GM12878 (cell line): ENCODE measurements around the gene DNAAF9. TPM values are rescaled to one million over a fixed set of nuclear protein-coding genes. Genes with fewer than 3 reads are reported as not detected.

Source experiments
- BMI1 ChIP-seq: fragments of 450-650 bp; IDR thresholded peaks from 2 replicates; pipeline ENCODE4 v1.6.1; 2016; ENCODE audit warnings: mild to moderate bottlenecking, moderate library complexity, borderline replicate concordance
- EED ChIP-seq: sonication (generic); IDR thresholded peaks from 2 replicates; pipeline ENCODE4 v1.6.1; 2016; ENCODE audit warnings: antibody characterized with exemption, low read depth
- ETV6 ChIP-seq, 2 experiments: fragments of 450-650 bp in 1 of 2; IDR thresholded peaks in 1 of 2; conservative IDR thresholded peaks in 1 of 2; 2 replicates each; pipeline ENCODE4 v1.6.1; 2014; ENCODE audit warnings: antibody characterized with exemption in 1 of 2, borderline replicate concordance in 1 of 2, low read depth in 1 of 2, mild to moderate bottlenecking in 1 of 2, moderate library complexity in 1 of 2
- GABPA ChIP-seq: IDR thresholded peaks from 2 replicates; pipeline ENCODE4 v1.6.1; 2014; ENCODE audit warnings: antibody characterized with exemption, low read depth, mild to moderate bottlenecking, inconsistent platforms
- GATAD2B ChIP-seq: fragments of 450-650 bp; conservative IDR thresholded peaks from 2 replicates; pipeline ENCODE4 v1.6.1; 2017; ENCODE audit warnings: low read depth, mild to moderate bottlenecking, moderate library complexity
- IKZF2 ChIP-seq, 2 experiments: fragments of 450-650 bp; IDR thresholded peaks; 2 replicates each; pipeline ENCODE4 v1.6.1; 2017; ENCODE audit warnings: mild to moderate bottlenecking in 2 of 2, moderate library complexity in 2 of 2
- KDM1A ChIP-seq: fragments of 200-600 bp; sonication (generic); IDR thresholded peaks from 2 replicates; pipeline ENCODE4 v1.6.1; 2016; ENCODE audit warnings: borderline replicate concordance
- NFIC ChIP-seq: IDR thresholded peaks from 2 replicates; pipeline ENCODE4 v1.6.1; 2012; ENCODE audit warnings: low read depth, mild to moderate bottlenecking, inconsistent platforms, low read length, moderate library complexity
- NFYA ChIP-seq: IDR thresholded peaks from 2 replicates; pipeline ENCODE4 v1.6.1; 2011; ENCODE audit warnings: low read depth, mild to moderate bottlenecking, low read length, improper control_type of control experiment, borderline replicate concordance
- NR2C1 ChIP-seq: fragments of 450-650 bp; IDR thresholded peaks from 2 replicates; pipeline ENCODE4 v1.6.1; 2017; ENCODE audit warnings: antibody characterized with exemption, mild to moderate bottlenecking, moderate library complexity
- RAD51 ChIP-seq: fragments of 450-650 bp; IDR thresholded peaks from 2 replicates; pipeline ENCODE4 v1.6.1; 2016; ENCODE audit warnings: moderate library complexity, mild to moderate bottlenecking, inconsistent platforms
- SMAD1 ChIP-seq: fragments of 450-650 bp; IDR thresholded peaks from 2 replicates; pipeline ENCODE4 v1.6.1; 2018; ENCODE audit warnings: mild to moderate bottlenecking, low read depth; ENCODE audit not compliant: partially characterized antibody
- ZNF207 ChIP-seq: fragments of 450-650 bp; IDR thresholded peaks from 2 replicates; pipeline ENCODE4 v1.6.1; 2014; ENCODE audit warnings: antibody characterized with exemption, mild to moderate bottlenecking, borderline replicate concordance
- ZNF622 ChIP-seq: fragments of 450-650 bp; IDR thresholded peaks from 2 replicates; pipeline ENCODE4 v1.6.1; 2017; ENCODE audit warnings: mild to moderate bottlenecking, inconsistent platforms
- polyA plus RNA-seq, 11 experiments: library from polyadenylated mRNA; depleted of rRNA in 4 of 11; unstranded in 6 of 11; stranded (reverse) in 5 of 11; fragments of >200 nt; fragmentation: Nextera tagmentation in 4 of 11; fragmentation: Illumina TruSeq in 1 of 11; extraction: Ambion mirVana in 4 of 11; extraction: Trizol in 1 of 11; gene quantifications; 1 replicate in 1 of 11; 2 replicates in 10 of 11; pipeline versions ENCODE4 v1.2.1 to v1.2.3, GENCODE V29; 2011 to 2016; ENCODE audit warnings: inconsistent platforms in 2 of 11, missing spikeins in 2 of 11, low read depth in 1 of 11
- total RNA-seq, 4 experiments: library from RNA; depleted of rRNA in 3 of 4; stranded (reverse); fragments of >200 nt in 3 of 4; fragmentation: Illumina TruSeq in 1 of 4; extraction: Trizol in 1 of 4; gene quantifications; 2 replicates each; pipeline versions ENCODE4 v1.2.1 to v1.2.3, GENCODE V29; 2013 to 2021
- TF ChIP-seq, protein P1 (sequence below): IDR thresholded peaks from 2 replicates; pipeline ENCODE4 v1.6.1; 2011; ENCODE audit warnings: borderline replicate concordance, low read depth, mild to moderate bottlenecking, moderate library complexity, low read length; ENCODE audit not compliant: insufficient read depth, poor library complexity, severe bottlenecking
- TF ChIP-seq, protein P2 (sequence below): fragments of 450-650 bp; IDR thresholded peaks from 2 replicates; pipeline ENCODE4 v1.6.1; 2017; ENCODE audit warnings: low read depth, mild to moderate bottlenecking, moderate library complexity
- TF ChIP-seq, protein P3 (sequence below): fragments of 450-650 bp; IDR thresholded peaks from 2 replicates; pipeline ENCODE4 v1.6.1; 2016; ENCODE audit warnings: mild to moderate bottlenecking
- TF ChIP-seq, protein P4 (sequence below): IDR thresholded peaks from 2 replicates; pipeline ENCODE4 v1.6.1; 2012; ENCODE audit warnings: low read depth, low read length, improper control_type of control experiment
- TF ChIP-seq, protein P5 (sequence below): fragments of 150-350 bp; IDR thresholded peaks from 2 replicates; pipeline ENCODE4 v1.6.1; 2016; ENCODE audit warnings: low read depth, low read length

DNAAF9 gene
- total and polyA plus RNA-seq, 10 of the 15 experiments (the other 5 are each of a cell fraction or from before 2014, with no cell fraction given): 0.08 to 2.1 (median 1.3) TPM

DNA sequence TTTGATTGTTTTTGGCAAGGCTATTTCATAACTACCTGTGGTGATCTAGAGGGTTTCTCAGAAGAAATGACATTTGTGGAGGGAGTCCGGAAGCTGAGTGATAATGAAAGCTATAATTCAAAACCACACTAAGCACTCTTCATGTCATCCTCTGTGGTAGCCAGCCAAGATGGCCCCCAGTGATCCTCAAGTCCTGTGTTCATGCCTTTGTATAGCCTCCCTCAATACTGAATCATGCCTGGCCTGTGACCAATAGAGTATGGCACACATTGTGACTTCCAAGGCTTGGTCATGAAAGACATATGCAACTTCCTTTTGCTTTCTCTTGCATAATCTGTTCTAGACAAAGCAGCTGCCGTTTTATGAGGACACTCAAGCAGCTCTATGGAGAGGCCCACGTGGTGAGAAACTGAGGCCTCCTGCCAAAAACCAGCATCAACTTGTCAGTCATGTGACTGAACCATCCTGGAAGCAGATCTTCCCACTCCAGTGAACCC, 12.8 kb upstream of the DNAAF9 start (continued):
- TF ChIP-seq, protein P1, sequence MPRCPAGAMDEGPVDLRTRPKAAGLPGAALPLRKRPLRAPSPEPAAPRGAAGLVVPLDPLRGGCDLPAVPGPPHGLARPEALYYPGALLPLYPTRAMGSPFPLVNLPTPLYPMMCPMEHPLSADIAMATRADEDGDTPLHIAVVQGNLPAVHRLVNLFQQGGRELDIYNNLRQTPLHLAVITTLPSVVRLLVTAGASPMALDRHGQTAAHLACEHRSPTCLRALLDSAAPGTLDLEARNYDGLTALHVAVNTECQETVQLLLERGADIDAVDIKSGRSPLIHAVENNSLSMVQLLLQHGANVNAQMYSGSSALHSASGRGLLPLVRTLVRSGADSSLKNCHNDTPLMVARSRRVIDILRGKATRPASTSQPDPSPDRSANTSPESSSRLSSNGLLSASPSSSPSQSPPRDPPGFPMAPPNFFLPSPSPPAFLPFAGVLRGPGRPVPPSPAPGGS: no peak
- TF ChIP-seq ZNF622 (no peak), ZNF207 (no peak), NFIC (peak; percentile 88), ETV6 (conservative IDR thresholded peaks at IDR 0.05 in 1 of 2, IDR thresholded peaks at IDR 0.05 in 1 of 2; ENCODE audit: borderline replicate concordance in 1 of 2, low read depth in 1 of 2) (peak in 1 of 2 experiments; percentile 93; a peak in 2 of 4 replicates), GATAD2B (no peak), SMAD1 (no peak), NR2C1 (no peak), GABPA (peak; percentile 68; the same call in 1 of the 2 replicates), EED (peak; percentile 78), BMI1 (no peak), NFYA (no peak), KDM1A (no peak), RAD51 (no peak), IKZF2 (IDR thresholded peaks at IDR 0.05) (peak; percentile 67 to 69)
- TF ChIP-seq, protein P2, sequence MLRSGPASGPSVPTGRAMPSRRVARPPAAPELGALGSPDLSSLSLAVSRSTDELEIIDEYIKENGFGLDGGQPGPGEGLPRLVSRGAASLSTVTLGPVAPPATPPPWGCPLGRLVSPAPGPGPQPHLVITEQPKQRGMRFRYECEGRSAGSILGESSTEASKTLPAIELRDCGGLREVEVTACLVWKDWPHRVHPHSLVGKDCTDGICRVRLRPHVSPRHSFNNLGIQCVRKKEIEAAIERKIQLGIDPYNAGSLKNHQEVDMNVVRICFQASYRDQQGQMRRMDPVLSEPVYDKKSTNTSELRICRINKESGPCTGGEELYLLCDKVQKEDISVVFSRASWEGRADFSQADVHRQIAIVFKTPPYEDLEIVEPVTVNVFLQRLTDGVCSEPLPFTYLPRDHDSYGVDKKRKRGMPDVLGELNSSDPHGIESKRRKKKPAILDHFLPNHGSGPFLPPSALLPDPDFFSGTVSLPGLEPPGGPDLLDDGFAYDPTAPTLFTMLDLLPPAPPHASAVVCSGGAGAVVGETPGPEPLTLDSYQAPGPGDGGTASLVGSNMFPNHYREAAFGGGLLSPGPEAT: peak; percentile 73
- TF ChIP-seq, protein P3, sequence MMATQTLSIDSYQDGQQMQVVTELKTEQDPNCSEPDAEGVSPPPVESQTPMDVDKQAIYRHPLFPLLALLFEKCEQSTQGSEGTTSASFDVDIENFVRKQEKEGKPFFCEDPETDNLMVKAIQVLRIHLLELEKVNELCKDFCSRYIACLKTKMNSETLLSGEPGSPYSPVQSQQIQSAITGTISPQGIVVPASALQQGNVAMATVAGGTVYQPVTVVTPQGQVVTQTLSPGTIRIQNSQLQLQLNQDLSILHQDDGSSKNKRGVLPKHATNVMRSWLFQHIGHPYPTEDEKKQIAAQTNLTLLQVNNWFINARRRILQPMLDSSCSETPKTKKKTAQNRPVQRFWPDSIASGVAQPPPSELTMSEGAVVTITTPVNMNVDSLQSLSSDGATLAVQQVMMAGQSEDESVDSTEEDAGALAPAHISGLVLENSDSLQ: peak; percentile 67
- TF ChIP-seq, protein P4, sequence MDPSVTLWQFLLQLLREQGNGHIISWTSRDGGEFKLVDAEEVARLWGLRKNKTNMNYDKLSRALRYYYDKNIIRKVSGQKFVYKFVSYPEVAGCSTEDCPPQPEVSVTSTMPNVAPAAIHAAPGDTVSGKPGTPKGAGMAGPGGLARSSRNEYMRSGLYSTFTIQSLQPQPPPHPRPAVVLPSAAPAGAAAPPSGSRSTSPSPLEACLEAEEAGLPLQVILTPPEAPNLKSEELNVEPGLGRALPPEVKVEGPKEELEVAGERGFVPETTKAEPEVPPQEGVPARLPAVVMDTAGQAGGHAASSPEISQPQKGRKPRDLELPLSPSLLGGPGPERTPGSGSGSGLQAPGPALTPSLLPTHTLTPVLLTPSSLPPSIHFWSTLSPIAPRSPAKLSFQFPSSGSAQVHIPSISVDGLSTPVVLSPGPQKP: no peak
- TF ChIP-seq, protein P5, sequence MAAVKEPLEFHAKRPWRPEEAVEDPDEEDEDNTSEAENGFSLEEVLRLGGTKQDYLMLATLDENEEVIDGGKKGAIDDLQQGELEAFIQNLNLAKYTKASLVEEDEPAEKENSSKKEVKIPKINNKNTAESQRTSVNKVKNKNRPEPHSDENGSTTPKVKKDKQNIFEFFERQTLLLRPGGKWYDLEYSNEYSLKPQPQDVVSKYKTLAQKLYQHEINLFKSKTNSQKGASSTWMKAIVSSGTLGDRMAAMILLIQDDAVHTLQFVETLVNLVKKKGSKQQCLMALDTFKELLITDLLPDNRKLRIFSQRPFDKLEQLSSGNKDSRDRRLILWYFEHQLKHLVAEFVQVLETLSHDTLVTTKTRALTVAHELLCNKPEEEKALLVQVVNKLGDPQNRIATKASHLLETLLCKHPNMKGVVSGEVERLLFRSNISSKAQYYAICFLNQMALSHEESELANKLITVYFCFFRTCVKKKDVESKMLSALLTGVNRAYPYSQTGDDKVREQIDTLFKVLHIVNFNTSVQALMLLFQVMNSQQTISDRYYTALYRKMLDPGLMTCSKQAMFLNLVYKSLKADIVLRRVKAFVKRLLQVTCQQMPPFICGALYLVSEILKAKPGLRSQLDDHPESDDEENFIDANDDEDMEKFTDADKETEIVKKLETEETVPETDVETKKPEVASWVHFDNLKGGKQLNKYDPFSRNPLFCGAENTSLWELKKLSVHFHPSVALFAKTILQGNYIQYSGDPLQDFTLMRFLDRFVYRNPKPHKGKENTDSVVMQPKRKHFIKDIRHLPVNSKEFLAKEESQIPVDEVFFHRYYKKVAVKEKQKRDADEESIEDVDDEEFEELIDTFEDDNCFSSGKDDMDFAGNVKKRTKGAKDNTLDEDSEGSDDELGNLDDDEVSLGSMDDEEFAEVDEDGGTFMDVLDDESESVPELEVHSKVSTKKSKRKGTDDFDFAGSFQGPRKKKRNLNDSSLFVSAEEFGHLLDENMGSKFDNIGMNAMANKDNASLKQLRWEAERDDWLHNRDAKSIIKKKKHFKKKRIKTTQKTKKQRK: no peak
